SK-N-MC (cell line): ENCODE data around the gene GPANK1.

ENCODE experiments used
- DNase-seq: peaks from one replicate; pipeline ENCODE4 v3.0.0-alpha.2; 2011; ENCODE audit warnings: low read depth, low spot score
- H3K27ac ChIP-seq: fragments of 200-600 bp; sonication (generic); 2 replicates; pipeline ENCODE4 v1.5.1; 2016; ENCODE audit warnings: mixed run types
- H3K36me3 ChIP-seq: fragments of 200-600 bp; sonication (generic); 2 replicates; pipeline ENCODE4 v1.6.1; 2017; ENCODE audit warnings: antibody characterized with exemption, low read length, mixed read lengths; ENCODE audit not compliant: insufficient read depth
- H3K4me3 ChIP-seq: fragments of 200-600 bp; sonication (generic); 2 replicates; pipeline ENCODE4 v1.5.1; 2016
- H3K9ac ChIP-seq: fragments of 200-600 bp; sonication (generic); 2 replicates; pipeline ENCODE4 v1.8.0; 2017; ENCODE audit warnings: mixed run types, mixed read lengths; ENCODE audit not compliant: insufficient read length
- H3K9me3 ChIP-seq: fragments of 200-600 bp; sonication (generic); 2 replicates; pipeline ENCODE4 v1.6.1; 2017; ENCODE audit warnings: low read depth, mild to moderate bottlenecking, antibody characterized with exemption, low read length, moderate library complexity, mixed read lengths
- EZH2 ChIP-seq: fragments of 200-600 bp; sonication (generic); IDR thresholded peaks from one replicate; pipeline ENCODE4 v1.6.1; 2017; ENCODE audit warnings: antibody characterized with exemption
- FOXP2 ChIP-seq: optimal IDR thresholded peaks from 2 replicates; pipeline ENCODE3; 2011; ENCODE audit warnings: mild to moderate bottlenecking, moderate library complexity; ENCODE audit not compliant: insufficient read depth; ENCODE audit errors: extremely low read length, control extremely low read depth
- POLR2AphosphoS5 ChIP-seq: IDR thresholded peaks from 2 replicates; pipeline ENCODE4 v1.6.1; 2012; ENCODE audit warnings: mild to moderate bottlenecking, low read depth, low read length, borderline replicate concordance

GPANK1 gene

DNA sequence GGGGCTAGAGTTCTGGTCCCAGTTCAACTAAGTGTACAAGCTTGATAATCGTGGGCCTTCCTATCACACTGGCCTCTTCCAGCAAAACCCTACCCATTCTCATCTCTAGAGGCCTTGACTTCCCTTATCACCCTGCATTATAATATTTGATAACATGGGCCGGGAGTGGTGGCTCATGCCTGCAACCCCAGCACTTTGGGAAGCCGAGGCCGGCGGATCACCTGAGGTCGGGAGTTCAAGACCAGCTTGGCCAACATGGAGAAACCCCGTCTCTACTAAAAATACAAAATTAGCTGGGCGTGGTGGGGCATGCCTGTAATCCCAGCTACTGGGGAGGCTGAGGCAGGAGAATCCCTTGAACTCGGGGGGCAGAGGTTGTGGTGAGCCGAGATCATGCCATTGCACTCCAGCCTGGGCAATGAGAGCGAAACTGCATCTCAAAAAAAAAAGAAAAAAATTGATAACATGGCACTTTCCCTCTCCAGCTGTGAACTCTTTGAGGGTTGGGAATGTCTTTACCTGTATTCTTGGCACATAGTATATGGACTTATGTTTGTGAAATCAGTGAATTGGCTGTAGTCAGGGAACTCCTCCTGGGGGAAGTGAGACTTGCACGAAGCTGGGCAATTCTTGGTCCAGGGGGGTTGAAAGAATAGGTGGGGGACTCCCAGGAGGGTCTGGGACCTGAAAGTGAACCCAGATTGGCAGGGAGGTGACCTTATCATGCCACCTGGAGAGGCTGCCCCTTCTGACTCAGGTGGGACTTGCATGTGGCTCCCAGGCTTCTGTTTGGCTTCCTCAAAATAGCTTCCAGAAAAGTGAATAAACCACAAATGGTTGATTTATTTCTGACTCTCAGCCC is 3.3 kb downstream of the GPANK1 start:
- Histone ChIP-seq H3K27ac (peak overlapping the region; percentile 76), H3K36me3 (peaks cover 20% of the 10 kb centered on the region)
- no peak for DNase-seq

DNA sequence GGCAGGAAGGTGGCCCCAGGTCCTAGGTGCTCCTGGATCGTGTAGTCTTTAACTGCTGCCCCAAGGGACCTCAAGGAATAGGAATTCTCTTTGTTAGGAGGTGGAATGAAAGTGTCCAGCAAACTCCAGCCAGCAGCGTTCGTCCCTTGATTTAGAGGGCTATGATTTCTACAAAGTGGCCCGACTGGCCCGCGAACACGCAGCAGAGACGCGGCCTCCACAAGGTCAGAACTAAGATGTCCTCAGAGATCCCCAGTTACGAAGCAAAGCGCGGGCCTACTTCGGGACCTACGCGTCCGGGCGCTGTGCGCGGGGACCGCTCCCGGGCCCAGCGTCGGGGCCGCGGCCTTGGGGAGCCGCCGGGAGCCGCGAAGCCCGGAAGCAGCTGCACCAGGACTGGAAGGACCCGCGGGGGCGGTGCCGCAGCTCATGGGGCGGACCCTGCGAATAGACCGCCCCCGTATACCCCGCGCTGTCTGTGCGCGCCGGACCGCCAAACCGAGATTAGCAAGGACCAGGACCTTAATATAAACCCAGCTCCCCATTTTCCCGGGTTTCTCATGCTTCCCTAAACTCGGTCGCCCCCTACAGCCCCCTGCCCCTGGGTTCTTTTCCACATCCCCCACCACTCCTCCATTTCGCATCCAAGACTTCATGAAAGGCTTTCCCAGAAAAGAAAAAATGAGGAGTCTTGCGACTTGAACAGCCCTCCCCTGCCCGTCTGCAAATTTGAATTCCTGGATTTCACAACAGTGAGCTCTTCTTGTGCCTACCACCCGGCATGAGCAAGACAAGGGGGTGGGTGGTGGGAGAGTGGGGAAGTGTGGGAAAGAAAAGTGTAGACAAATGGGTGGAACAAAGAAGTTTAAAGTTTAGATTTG is 4.2 kb downstream of the GPANK1 start, which contains the start of gene C6orf47:
Gene C6orf47, minus strand, starts transcription at position 398 of the 881 bp plus-strand sequence. CDS start 831 bp downstream, outside the sequence.
- Histone ChIP-seq H3K4me3 (peak within 1 kb of the TSS; percentile 98), H3K36me3 (peaks cover 20% of the 10 kb centered on the region), H3K9me3 (no peaks in the 10 kb centered on the region), H3K27ac (peak within 1 kb of the TSS; percentile 76), H3K9ac (peak within 1 kb of the TSS; percentile 93)
- peak; percentile 18 for DNase-seq
- TF ChIP-seq EZH2 (no peak), POLR2AphosphoS5 (peak; percentile 91), FOXP2 (no peak)

More for the DNA sequence above, 3.3 kb downstream of the GPANK1 start:
- TF ChIP-seq FOXP2 (no peak), POLR2AphosphoS5 (no peak), EZH2 (no peak)
- Histone ChIP-seq H3K9ac (peak overlapping the region; percentile 93), H3K4me3 (peak overlapping the region; percentile 98), H3K9me3 (no peaks in the 10 kb centered on the region)

DNA sequence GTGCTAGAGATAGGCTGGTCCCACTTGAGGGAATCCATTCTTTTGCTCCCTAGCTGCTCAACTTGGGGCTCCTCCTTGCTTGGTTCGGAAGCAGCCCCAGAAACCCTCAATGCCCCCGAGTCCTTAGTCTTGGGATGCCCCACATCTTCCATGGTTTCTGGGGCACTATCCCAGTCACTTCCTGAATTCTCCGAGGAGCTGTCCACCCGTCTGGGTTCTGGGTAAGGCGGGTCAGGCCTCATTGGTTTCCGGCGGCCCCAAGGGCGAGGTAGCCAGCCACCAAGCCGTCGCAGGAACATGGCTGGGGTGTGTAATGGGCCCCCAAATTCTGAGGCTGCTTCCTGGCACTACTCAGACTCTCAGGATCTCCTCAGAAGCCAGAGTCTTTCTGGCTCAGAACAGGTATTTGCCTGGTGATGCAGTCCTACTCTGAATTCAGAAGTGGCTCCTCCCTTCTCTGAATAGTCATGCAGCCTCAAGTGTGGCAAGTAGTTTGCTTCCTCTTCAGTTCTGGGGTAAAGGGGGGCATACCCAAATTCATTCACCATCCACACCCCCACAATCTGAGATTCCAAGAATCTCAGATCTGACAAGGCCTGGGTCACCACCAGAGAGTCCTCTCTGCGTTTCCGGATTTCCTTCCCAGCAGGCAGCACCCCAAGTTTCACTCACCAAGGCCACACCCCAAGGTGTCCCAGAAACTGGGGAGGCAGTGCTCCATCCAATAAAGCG is 5.0 kb downstream of the GPANK1 start:
- H3K9ac ChIP-seq = peak overlapping the region; percentile 93
- peak overlapping the region; percentile 98 for H3K4me3 ChIP-seq
- H3K36me3 ChIP-seq = peaks cover 20% of the 10 kb centered on the region
- no peak for DNase-seq
- TF ChIP-seq EZH2 (no peak), FOXP2 (no peak), POLR2AphosphoS5 (no peak)
- no peaks in the 10 kb centered on the region for H3K9me3 ChIP-seq
- peak overlapping the region; percentile 72 for H3K27ac ChIP-seq

DNA sequence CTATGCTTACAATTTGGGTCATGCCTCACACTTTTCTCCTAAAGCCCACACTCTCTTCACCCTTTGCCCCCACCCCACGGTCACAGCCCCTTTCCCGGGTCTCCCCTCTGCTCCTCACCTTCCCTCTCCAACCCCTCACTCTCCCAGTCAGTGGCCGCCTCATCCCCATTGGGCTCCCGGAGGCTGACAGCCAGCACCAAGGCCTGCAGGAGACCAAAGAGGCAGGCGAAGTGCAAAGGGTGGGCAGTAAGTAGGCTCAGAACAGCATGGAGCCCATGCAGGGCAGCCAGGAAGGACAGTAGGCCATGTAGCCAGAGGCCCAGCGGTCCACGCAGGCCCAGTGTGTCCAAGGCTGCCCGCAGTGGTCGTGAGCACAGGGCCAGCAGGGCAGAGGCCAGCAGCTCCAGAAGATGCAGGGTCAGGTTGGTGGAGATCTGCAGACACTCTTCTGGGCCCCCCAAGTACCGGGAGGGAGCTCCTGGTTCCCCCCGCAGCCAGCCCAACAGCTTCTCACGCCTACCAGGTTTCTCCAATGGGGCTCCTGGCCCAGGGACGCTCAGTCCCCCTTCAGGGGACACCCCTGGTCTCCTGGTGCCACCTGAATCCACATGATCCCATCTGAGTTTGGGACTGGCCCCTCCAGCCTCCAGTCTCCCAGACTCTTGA is 5.7 kb downstream of the GPANK1 start:
- H3K9ac ChIP-seq = peak overlapping the region; percentile 93

DNA sequence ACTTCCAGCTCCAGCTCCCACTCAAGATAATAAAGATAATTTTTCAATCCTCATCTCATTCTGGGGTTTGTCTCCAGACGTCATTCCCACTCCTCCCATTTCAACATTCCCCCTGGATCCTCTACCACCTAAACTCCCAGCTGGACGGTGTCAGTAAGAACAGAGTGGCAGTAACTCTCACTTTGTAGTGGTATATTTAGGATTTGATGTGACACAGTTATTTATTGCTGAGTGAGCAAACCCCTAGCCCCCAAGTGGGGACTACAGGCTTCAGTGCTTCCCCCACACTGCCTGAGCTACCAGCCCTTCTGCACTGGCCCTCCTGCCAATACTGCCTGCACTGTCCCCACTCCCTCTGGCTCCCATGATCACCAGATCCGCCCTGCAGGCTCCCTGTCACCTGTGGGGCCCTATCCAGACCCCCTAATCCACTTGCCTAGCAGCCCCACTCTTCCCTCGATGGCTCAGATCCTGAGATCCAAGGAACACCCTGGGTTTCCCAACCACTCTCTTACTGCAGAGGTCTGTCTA is 6.6 kb downstream of the GPANK1 start:
- no peak overlapping the region for H3K27ac ChIP-seq
- DNase-seq = no peak
- H3K4me3 ChIP-seq = no peak overlapping the region
- peaks cover 13% of the 10 kb centered on the region; the same call in 1 of the 2 replicates for H3K36me3 ChIP-seq
- no peak for TF ChIP-seq POLR2AphosphoS5
- TF ChIP-seq FOXP2 = no peak
- no peak for TF ChIP-seq EZH2
- H3K9me3 ChIP-seq = no peaks in the 10 kb centered on the region
- no peak overlapping the region for H3K9ac ChIP-seq

More for the DNA sequence above, 5.7 kb downstream of the GPANK1 start:
- Histone ChIP-seq H3K36me3 (peaks cover 20% of the 10 kb centered on the region), H3K9me3 (no peaks in the 10 kb centered on the region), H3K27ac (no peak overlapping the region), H3K4me3 (peak overlapping the region; percentile 98)
- TF ChIP-seq EZH2 = no peak
- no peak for TF ChIP-seq FOXP2
- no peak for TF ChIP-seq POLR2AphosphoS5
- no peak for DNase-seq

DNA sequence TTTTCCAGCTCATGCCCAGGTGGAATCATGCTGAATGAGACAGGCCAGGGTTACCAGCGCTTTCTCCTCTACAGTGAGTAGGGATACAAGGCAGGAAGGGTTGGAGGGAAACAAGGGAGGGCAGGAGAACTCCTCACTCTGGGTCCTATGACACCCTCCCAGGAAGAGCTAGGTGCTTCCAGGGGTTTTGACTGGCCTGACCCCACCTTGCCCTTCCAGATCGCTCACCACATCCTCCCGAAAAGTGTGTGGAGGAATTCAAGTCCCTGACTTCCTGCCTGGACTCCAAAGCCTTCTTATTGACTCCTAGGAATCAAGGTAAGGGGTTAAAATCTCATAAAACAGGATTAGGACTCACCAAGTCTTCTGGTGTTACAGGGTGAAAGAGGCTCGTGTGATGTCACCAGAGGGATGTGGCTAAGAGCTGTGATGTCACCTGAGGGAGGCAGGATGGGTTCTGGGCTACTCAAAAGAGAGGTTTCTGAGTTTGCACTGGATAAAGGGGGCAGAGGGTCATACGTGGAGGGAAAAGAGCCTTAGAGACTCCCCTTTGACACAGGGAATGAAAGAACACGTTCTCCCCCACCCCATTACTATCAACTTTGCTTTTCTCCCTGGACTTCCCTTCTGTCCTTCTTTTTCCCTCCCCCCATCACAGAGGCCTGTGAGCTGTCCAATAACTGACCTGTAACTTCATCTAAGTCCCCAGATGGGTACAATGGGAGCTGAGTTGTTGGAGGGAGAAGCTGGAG is 7.2 kb downstream of the GPANK1 start:
- Histone ChIP-seq H3K4me3 (no peak overlapping the region), H3K36me3 (peaks cover 11% of the 10 kb centered on the region; the same call in 1 of the 2 replicates), H3K9me3 (no peaks in the 10 kb centered on the region), H3K27ac (no peak overlapping the region), H3K9ac (no peak overlapping the region)
- no peak for DNase-seq
- TF ChIP-seq FOXP2 (no peak), POLR2AphosphoS5 (no peak), EZH2 (no peak)
